ENCODE results near the gene DHCR24. TPM values are rescaled to one million over a fixed set of nuclear protein-coding genes. Genes with fewer than 3 reads are reported as not detected.
"Not testable (repeated sequence)": the region's sequence is repeated elsewhere in the genome, so short reads cannot be mapped to it uniquely, and the experiment has no call there.

The DHCR24 gene
- total and polyA plus RNA-seq, 2 donors (not counting 3 experiments of a cell fraction or from before 2014, with no cell fraction given): 223 to 239 TPM

DNA sequence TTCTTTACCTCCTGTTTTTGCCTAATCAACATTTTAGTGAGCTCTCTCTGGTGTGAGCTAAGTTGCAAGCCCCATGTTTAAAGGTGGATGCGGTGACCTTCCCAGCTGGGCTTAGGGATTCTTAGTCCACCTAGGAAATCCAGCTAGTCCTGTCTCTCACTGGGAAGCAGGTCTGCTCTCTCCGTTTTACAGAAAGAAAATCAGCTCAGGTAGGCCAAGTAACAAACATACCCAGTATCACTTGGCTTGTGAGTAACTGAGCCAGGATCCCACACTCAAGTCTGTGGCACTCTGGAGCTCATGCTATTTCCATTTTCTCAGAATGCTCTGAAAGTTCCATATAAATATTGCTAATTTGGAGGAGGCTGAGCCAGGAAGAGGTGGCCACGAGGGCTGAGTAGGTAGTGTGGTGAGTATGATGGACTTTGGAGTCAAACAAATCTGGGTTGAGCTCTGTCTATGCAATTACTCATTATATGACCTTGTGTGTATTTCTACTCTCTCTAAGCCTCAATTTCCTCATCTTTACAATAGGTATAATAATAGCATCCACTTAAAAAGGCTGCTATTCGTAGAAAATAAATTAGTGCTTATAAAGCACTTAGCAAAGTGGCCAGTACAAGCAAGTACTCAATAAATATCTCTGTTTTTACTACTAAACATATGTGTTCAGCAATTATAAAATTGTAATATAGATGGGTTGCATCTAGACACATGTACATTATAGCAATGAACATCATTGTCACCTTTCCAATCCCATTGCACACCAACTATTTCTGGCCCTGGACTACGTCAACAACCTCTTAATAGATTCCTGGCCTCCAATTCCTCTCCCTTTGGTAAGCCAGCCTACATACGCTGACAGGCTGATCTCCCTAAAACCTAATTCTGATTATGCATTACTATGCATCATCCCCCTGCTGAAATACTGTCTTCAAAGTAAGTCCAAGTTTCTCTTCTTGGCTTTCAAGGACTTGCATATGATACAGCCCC lies 32.7 kb upstream of the DHCR24 start:
- FAIRE-seq (no peak), DNase-seq (ENCODE audit: low read depth, low spot score) (no peak)
- Histone ChIP-seq H3K36me3 (ENCODE audit: control insufficient read depth in 2 of 2, extremely low read depth in 1 of 2, insufficient read depth in 2 of 2, low read length in 2 of 2) (no peaks in the 10 kb centered on the region), H3K4me2 (ENCODE audit: insufficient read depth, low read length) (no peak overlapping the region), H3K27ac (ENCODE audit: insufficient read depth, low read depth, low read length) (no peak overlapping the region), H3K9ac (replicated peaks; ENCODE audit: extremely low read depth, insufficient read depth, low read length) (no peak overlapping the region), H3K9me1 (replicated peaks; ENCODE audit: control insufficient read depth, extremely low read depth, insufficient read depth, low read length) (no peaks in the 10 kb centered on the region), H4K20me1 (replicated peaks; ENCODE audit: control insufficient read depth, extremely low read depth, insufficient read depth, low read length) (no peaks in the 10 kb centered on the region), H3K4me3 (replicated peaks in 1 of 3; ENCODE audit: insufficient read depth in 1 of 3, low read depth in 1 of 3, low read length in 3 of 3) (no peak overlapping the region), H2AFZ (ENCODE audit: low read depth, low read length) (no peak overlapping the region), H3K79me2 (ENCODE audit: control insufficient read depth, insufficient read depth, low read length) (no peaks in the 10 kb centered on the region), H3K4me1 (ENCODE audit: control insufficient read depth, extremely low read depth, insufficient read depth, low read length) (no peaks in the 10 kb centered on the region), H3K27me3 (ENCODE audit: control insufficient read depth in 2 of 2, insufficient read depth in 2 of 2, low read length in 2 of 2) (peaks cover 2 to 16% of the 10 kb centered on the region in 2 experiments), H3K9me3 (replicated peaks; ENCODE audit: control insufficient read depth, insufficient read depth, low read length) (no peaks in the 10 kb centered on the region)
- no TSS peak for BruUV-seq (replicated peaks)
- dilution Hi-C loops (cut with MboI; ENCODE audit: extremely low pct_ligation_motif_present, low sequenced_read_pairs): no loop called here
- TF ChIP-seq MYC (IDR thresholded peaks at IDR 0.05; ENCODE audit: low read depth, low read length) (no peak), POLR2A (IDR thresholded peaks at IDR 0.05; ENCODE audit: low read depth, low read length) (no peak), POLR2AphosphoS5 (IDR thresholded peaks at IDR 0.05; ENCODE audit: insufficient read depth, low read depth, low read length) (no peak), FOS (IDR thresholded peaks at IDR 0.05; ENCODE audit: borderline replicate concordance, insufficient read depth, low read length) (no peak), JUN (IDR thresholded peaks at IDR 0.05; ENCODE audit: borderline replicate concordance, insufficient read depth, insufficient read length, low read depth) (no peak), EZH2 (IDR thresholded peaks at IDR 0.05; ENCODE audit: borderline replicate concordance, low read depth, low read length, severe bottlenecking) (no peak), GATA2 (IDR thresholded peaks at IDR 0.05; ENCODE audit: insufficient read depth, insufficient read length, low read depth, low read length) (no peak)
- TF ChIP-seq, protein P1, sequence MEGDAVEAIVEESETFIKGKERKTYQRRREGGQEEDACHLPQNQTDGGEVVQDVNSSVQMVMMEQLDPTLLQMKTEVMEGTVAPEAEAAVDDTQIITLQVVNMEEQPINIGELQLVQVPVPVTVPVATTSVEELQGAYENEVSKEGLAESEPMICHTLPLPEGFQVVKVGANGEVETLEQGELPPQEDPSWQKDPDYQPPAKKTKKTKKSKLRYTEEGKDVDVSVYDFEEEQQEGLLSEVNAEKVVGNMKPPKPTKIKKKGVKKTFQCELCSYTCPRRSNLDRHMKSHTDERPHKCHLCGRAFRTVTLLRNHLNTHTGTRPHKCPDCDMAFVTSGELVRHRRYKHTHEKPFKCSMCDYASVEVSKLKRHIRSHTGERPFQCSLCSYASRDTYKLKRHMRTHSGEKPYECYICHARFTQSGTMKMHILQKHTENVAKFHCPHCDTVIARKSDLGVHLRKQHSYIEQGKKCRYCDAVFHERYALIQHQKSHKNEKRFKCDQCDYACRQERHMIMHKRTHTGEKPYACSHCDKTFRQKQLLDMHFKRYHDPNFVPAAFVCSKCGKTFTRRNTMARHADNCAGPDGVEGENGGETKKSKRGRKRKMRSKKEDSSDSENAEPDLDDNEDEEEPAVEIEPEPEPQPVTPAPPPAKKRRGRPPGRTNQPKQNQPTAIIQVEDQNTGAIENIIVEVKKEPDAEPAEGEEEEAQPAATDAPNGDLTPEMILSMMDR (IDR thresholded peaks at IDR 0.05; ENCODE audit: extremely low read depth in 1 of 2, insufficient read depth in 1 of 2, low read depth in 1 of 2, low read length in 2 of 2): no peak
- TF ChIP-seq, protein P2, sequence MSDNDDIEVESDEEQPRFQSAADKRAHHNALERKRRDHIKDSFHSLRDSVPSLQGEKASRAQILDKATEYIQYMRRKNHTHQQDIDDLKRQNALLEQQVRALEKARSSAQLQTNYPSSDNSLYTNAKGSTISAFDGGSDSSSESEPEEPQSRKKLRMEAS (IDR thresholded peaks at IDR 0.05; ENCODE audit: insufficient read depth, insufficient read length): no peak
- ChIA-PET POLR2A (no interaction called here), CTCF (interaction anchor here (1.2 to 1.8 kb wide), 3 partner anchors 25 to 103 kb away, joined by 4 to 6 read pairs (median 4); no protein-coding TSS in a partner anchor)
- intact Hi-C loops (cut with micrococcal nuclease): no loop called here

DNA sequence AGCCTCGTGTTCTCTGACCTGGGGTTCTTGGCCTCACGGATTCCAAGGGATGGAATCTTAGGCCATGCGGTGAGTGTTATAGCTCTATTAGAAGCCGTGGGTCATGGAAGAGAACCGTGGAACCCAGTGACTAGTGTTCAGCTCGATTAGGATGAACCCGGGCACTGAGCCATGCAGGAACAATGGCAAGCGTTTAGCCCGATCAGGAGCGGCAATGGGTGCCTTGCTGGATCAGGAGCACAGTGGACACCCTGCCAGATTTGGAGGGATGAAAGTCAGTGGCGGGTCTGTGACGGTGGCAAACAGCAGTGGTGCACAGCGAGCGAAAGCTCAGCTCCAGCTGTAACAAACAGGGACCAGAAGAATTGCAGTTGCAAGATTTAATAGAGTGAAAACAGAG lies 24.1 kb upstream of the DHCR24 start:
- H2AFZ ChIP-seq (ENCODE audit: low read depth, low read length); dilution Hi-C loops (cut with MboI; ENCODE audit: extremely low pct_ligation_motif_present, low sequenced_read_pairs); DNase-seq (ENCODE audit: low read depth, low spot score); H3K27ac ChIP-seq (ENCODE audit: insufficient read depth, low read depth, low read length); H4K20me1 ChIP-seq (replicated peaks; ENCODE audit: control insufficient read depth, extremely low read depth, insufficient read depth, low read length); CTCF ChIA-PET; H3K9me1 ChIP-seq (replicated peaks; ENCODE audit: control insufficient read depth, extremely low read depth, insufficient read depth, low read length); intact Hi-C loops (cut with micrococcal nuclease); FAIRE-seq; H3K9me3 ChIP-seq (replicated peaks; ENCODE audit: control insufficient read depth, insufficient read depth, low read length); H3K27me3 ChIP-seq (ENCODE audit: control insufficient read depth in 2 of 2, insufficient read depth in 2 of 2, low read length in 2 of 2); H3K4me2 ChIP-seq (ENCODE audit: insufficient read depth, low read length); H3K4me3 ChIP-seq (replicated peaks in 1 of 3; ENCODE audit: insufficient read depth in 1 of 3, low read depth in 1 of 3, low read length in 3 of 3); H3K9ac ChIP-seq (replicated peaks; ENCODE audit: extremely low read depth, insufficient read depth, low read length); H3K36me3 ChIP-seq (ENCODE audit: control insufficient read depth in 2 of 2, extremely low read depth in 1 of 2, insufficient read depth in 2 of 2, low read length in 2 of 2); H3K4me1 ChIP-seq (ENCODE audit: control insufficient read depth, extremely low read depth, insufficient read depth, low read length); BruUV-seq (replicated peaks); POLR2A ChIA-PET; H3K79me2 ChIP-seq (ENCODE audit: control insufficient read depth, insufficient read depth, low read length): not testable (repeated sequence)

All from endothelial cell of umbilical vein (primary cell).